Liver (tissue), 9 donors: ENCODE measurements around the gene SLC35E1. TPM values are rescaled to one million over a fixed set of nuclear protein-coding genes. Genes with fewer than 3 reads are reported as not detected.
A peak's percentile ranks its signal among the peaks of the same experiment; 100 is the strongest.

Experiments
- DNase-seq: peaks from one replicate; pipeline ENCODE4 v3.0.0-alpha.2; 2017; ENCODE audit warnings: low spot score
- H3K27ac ChIP-seq, 2 donors: one replicate each; pipeline ENCODE4 v1.7.0; 2013; ENCODE audit warnings: inconsistent platforms in 2 of 2, low read length in 2 of 2, control low read depth in 1 of 2, low read depth in 1 of 2, mild to moderate bottlenecking in 1 of 2
- H3K27me3 ChIP-seq, 4 donors: one replicate each; pipeline versions ENCODE4 v1.6.1 to v1.7.0; 2013; ENCODE audit warnings: low read length in 3 of 4, inconsistent platforms in 1 of 4, mild to moderate bottlenecking in 1 of 4, moderate library complexity in 1 of 4; ENCODE audit not compliant: control insufficient read depth in 4 of 4, insufficient read depth in 4 of 4
- H3K36me3 ChIP-seq, 4 donors: one replicate each; pipeline versions ENCODE4 v1.6.1 to v1.7.0; 2013; ENCODE audit warnings: low read length in 3 of 4, mild to moderate bottlenecking in 3 of 4, low read depth in 1 of 4, moderate library complexity in 1 of 4; ENCODE audit not compliant: control insufficient read depth in 4 of 4, insufficient read depth in 3 of 4
- H3K4me1 ChIP-seq, 4 donors: one replicate each; pipeline versions ENCODE4 v1.6.1 to v1.7.0; 2013; ENCODE audit warnings: low read length in 3 of 4, mild to moderate bottlenecking in 3 of 4, moderate library complexity in 1 of 4; ENCODE audit not compliant: control insufficient read depth in 4 of 4, insufficient read depth in 4 of 4
- H3K4me3 ChIP-seq, 3 donors: one replicate each; pipeline versions ENCODE4 v1.6.1 to v1.7.0; 2013; ENCODE audit warnings: low read length in 3 of 3, control low read depth in 1 of 3, low read depth in 1 of 3, mild to moderate bottlenecking in 1 of 3
- H3K9ac ChIP-seq, 2 donors: one replicate each; pipeline ENCODE4 v1.7.0; 2013; ENCODE audit warnings: low read length in 2 of 2, mild to moderate bottlenecking in 2 of 2, moderate library complexity in 2 of 2, control low read depth in 1 of 2, low read depth in 1 of 2
- H3K9me3 ChIP-seq, 4 donors: one replicate each; pipeline versions ENCODE4 v1.6.1 to v1.7.0; 2013; ENCODE audit warnings: low read length in 3 of 4; ENCODE audit not compliant: control insufficient read depth in 4 of 4
- FOXA2 ChIP-seq: IDR thresholded peaks from 2 replicates; pipeline ENCODE4 v1.6.1; 2016; ENCODE audit warnings: antibody characterized with exemption
- GABPA ChIP-seq, 2 donors: IDR thresholded peaks in 1 of 2; conservative IDR thresholded peaks in 1 of 2; 2 replicates each; pipeline ENCODE4 v1.6.1; 2016; ENCODE audit warnings: antibody characterized with exemption in 2 of 2, mild to moderate bottlenecking in 1 of 2, moderate library complexity in 1 of 2
- HNF4A ChIP-seq, 2 donors: conservative IDR thresholded peaks; 2 replicates each; pipeline ENCODE4 v1.6.1; 2016; ENCODE audit warnings: antibody characterized with exemption in 2 of 2, mild to moderate bottlenecking in 2 of 2
- JUND ChIP-seq, 2 donors: IDR thresholded peaks; 2 replicates each; pipeline ENCODE4 v1.6.1; 2016; ENCODE audit warnings: antibody characterized with exemption in 2 of 2
- NR2F2 ChIP-seq: IDR thresholded peaks from 2 replicates; pipeline ENCODE4 v1.6.1; 2016; ENCODE audit warnings: antibody characterized with exemption
- RAD21 ChIP-seq, 2 donors: IDR thresholded peaks; 2 replicates each; pipeline ENCODE4 v1.6.1; 2016; ENCODE audit warnings: antibody characterized with exemption in 2 of 2, mild to moderate bottlenecking in 2 of 2
- RXRA ChIP-seq, 2 donors: IDR thresholded peaks; 2 replicates each; pipeline ENCODE4 v1.6.1; 2017 to 2018; ENCODE audit warnings: antibody characterized with exemption in 2 of 2, mild to moderate bottlenecking in 1 of 2
- SP1 ChIP-seq: IDR thresholded peaks from 2 replicates; pipeline ENCODE4 v1.6.1; 2018; ENCODE audit warnings: antibody characterized with exemption, mild to moderate bottlenecking
- WGBS: extraction: QIAGEN DNeasy Blood & Tissue Kit; methylation state at CpG from one replicate; pipeline ENCODE4 v1.1.7; 2013; 5-methylcytosine and 5-hydroxymethylcytosine counted together
- polyA plus RNA-seq, 2 donors: library from polyadenylated mRNA; stranded (reverse) in 1 of 2; unstranded in 1 of 2; fragments of 200-250 nt in 1 of 2; fragments of >200 nt in 1 of 2; fragmentation: Nextera tagmentation in 1 of 2; extraction: Ambion mirVana in 1 of 2; gene quantifications; one replicate each; pipeline versions ENCODE4 v1.2.1 to v1.2.3, GENCODE V29; 2013 to 2015
- total RNA-seq, 2 donors: library from RNA; depleted of rRNA; stranded (reverse); fragments of >200 nt; gene quantifications; one replicate each; pipeline ENCODE4 v1.2.3, GENCODE V29; 2014
- TF ChIP-seq, protein P1 (sequence below): IDR thresholded peaks from 2 replicates; pipeline ENCODE4 v1.6.1; 2016; ENCODE audit warnings: antibody characterized with exemption, mild to moderate bottlenecking
- TF ChIP-seq, protein P2 (sequence below): IDR thresholded peaks from 2 replicates; pipeline ENCODE4 v1.6.1; 2016; ENCODE audit warnings: antibody characterized with exemption
- TF ChIP-seq, protein P3 (sequence below): fragments of 150-350 bp; IDR thresholded peaks from 2 replicates; pipeline ENCODE4 v1.5.1; 2017; ENCODE audit warnings: improper control_type of control experiment, low read depth, low read length; ENCODE audit not compliant: missing input control
- TF ChIP-seq, protein P4 (sequence below): IDR thresholded peaks from 2 replicates; pipeline ENCODE4 v1.6.1; 2016; ENCODE audit warnings: antibody characterized with exemption
- donor health status: healthy.
- donor health status: healthy.
- donor health status: healthy.
- donor health status: healthy.
- donor health status: healthy.

SLC35E1 gene
- total and polyA plus RNA-seq, 4 donors = 11.2 to 20.5 (median 12.1) TPM

DNA sequence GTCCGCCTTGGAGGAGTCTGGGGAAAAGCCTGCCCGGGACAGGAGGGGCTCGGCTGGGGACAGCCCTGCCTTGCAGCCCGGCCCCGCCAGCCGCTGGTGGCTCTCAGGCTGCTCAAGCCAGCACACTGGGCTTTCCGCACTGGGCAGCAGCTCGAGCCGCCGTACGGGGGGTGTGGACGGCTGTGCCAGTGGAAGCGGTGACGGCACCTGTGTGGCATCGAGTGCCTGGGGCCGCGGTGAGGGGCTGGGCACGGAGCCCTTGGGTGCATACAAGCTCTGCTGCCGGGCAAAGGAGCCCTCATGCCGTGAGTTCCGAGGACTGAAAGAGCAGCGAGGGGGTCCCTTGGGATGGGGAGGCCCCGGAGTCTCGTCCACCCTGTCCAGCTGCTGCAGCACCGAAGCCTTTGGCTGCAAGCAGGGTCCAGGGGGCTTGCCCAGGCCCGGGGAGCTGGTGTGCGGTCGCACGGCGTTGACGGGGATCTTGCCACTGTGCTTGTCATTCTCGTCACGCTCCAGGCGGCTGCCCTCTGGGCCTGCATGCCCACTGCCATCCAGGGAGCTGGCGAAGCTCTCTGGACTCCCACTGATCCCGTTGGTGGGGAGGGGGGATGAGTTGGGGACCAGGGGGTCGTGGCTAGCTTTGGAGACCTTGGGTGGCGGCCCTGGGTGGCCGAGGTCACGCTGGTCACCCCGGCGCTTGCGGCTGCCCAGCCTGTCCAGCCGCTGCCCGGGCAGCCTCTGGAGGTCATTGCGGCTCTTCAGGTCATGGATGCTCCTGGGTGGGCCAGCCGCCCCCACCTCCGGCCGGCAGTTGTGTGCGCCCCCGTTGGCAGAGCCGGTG lies 4.7 kb upstream of the SLC35E1 start:
- Histone ChIP-seq H3K27me3 (no peaks in the 10 kb centered on the region), H3K9me3 (no peaks in the 10 kb centered on the region), H3K4me3 (no peak overlapping the region), H3K36me3 (peaks cover 4 to 11% (median 7%) of the 10 kb centered on the region in 4 donors), H3K9ac (no peak overlapping the region), H3K4me1 (peaks cover 19 to 47% (median 42%) of the 10 kb centered on the region in 4 donors), H3K27ac (peak overlapping the region; percentile 67 to 75)
- no peak for DNase-seq
- WGBS = 94% methylated on average over 52 of the region's 52 CpGs
- no peak for TF ChIP-seq JUND (IDR thresholded peaks at IDR 0.05)
- TF ChIP-seq, protein P1, sequence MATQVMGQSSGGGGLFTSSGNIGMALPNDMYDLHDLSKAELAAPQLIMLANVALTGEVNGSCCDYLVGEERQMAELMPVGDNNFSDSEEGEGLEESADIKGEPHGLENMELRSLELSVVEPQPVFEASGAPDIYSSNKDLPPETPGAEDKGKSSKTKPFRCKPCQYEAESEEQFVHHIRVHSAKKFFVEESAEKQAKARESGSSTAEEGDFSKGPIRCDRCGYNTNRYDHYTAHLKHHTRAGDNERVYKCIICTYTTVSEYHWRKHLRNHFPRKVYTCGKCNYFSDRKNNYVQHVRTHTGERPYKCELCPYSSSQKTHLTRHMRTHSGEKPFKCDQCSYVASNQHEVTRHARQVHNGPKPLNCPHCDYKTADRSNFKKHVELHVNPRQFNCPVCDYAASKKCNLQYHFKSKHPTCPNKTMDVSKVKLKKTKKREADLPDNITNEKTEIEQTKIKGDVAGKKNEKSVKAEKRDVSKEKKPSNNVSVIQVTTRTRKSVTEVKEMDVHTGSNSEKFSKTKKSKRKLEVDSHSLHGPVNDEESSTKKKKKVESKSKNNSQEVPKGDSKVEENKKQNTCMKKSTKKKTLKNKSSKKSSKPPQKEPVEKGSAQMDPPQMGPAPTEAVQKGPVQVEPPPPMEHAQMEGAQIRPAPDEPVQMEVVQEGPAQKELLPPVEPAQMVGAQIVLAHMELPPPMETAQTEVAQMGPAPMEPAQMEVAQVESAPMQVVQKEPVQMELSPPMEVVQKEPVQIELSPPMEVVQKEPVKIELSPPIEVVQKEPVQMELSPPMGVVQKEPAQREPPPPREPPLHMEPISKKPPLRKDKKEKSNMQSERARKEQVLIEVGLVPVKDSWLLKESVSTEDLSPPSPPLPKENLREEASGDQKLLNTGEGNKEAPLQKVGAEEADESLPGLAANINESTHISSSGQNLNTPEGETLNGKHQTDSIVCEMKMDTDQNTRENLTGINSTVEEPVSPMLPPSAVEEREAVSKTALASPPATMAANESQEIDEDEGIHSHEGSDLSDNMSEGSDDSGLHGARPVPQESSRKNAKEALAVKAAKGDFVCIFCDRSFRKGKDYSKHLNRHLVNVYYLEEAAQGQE = no peak

DNA sequence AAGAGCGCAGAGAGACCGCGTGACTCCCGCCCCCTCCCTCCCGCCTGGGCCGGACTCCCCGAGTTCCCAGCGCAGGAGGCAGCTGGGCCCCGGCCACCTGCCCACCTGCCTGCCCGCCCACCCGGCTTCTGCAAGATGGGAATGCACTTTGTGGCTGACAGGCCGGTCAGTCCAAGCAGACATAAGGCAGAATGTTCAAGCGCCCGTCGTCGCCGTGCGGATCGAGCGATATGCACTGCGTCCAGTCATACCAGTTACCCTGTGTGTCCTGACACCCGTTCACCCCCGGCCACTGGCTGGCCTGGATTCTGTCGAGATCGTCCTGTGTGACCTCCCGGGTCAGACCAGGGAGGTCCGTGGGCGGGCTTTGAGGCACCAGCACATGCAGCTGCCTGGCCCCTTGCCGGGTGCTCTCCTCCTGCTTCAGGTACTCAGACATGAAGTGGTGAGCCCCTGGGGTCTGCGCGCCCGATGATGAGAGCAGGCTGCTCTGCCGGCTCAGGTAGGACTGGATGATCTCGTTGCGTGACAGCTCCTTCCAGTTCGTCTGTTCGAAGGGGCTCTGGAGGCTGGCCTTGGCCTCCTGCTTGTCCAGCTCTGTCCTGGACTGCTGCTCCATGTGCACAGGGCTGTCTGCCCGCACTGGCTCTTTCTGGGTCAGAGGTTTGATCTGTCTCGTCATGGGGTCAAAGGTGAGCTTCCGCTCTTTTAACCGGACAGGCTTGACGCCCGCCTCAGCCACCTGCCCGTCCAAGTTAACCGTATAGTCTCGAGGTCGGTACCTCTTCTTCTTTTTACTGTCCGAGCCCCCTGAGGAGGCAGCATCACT lies 3.9 kb upstream of the SLC35E1 start:
- TF ChIP-seq HNF4A (conservative IDR thresholded peaks at IDR 0.05) = peak; percentile 59 to 66
- TF ChIP-seq, protein P1 = peak; percentile 40
- TF ChIP-seq FOXA2 = no peak
- TF ChIP-seq, protein P2, sequence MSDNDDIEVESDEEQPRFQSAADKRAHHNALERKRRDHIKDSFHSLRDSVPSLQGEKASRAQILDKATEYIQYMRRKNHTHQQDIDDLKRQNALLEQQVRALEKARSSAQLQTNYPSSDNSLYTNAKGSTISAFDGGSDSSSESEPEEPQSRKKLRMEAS = peak; percentile 93
- TF ChIP-seq, protein P3, sequence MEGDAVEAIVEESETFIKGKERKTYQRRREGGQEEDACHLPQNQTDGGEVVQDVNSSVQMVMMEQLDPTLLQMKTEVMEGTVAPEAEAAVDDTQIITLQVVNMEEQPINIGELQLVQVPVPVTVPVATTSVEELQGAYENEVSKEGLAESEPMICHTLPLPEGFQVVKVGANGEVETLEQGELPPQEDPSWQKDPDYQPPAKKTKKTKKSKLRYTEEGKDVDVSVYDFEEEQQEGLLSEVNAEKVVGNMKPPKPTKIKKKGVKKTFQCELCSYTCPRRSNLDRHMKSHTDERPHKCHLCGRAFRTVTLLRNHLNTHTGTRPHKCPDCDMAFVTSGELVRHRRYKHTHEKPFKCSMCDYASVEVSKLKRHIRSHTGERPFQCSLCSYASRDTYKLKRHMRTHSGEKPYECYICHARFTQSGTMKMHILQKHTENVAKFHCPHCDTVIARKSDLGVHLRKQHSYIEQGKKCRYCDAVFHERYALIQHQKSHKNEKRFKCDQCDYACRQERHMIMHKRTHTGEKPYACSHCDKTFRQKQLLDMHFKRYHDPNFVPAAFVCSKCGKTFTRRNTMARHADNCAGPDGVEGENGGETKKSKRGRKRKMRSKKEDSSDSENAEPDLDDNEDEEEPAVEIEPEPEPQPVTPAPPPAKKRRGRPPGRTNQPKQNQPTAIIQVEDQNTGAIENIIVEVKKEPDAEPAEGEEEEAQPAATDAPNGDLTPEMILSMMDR = no peak
- peak; percentile 79 for TF ChIP-seq SP1
- TF ChIP-seq RXRA (IDR thresholded peaks at IDR 0.05) = peak; percentile 74 to 75
- TF ChIP-seq NR2F2 = peak; percentile 79
- peak in 1 of 2 donors; percentile 73 for TF ChIP-seq GABPA (IDR thresholded peaks at IDR 0.05 in 1 of 2, conservative IDR thresholded peaks at IDR 0.05 in 1 of 2)
- TF ChIP-seq, protein P4, sequence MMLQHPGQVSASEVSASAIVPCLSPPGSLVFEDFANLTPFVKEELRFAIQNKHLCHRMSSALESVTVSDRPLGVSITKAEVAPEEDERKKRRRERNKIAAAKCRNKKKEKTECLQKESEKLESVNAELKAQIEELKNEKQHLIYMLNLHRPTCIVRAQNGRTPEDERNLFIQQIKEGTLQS = no peak
- TF ChIP-seq RAD21 (IDR thresholded peaks at IDR 0.05) = peak in 1 of 2 donors; percentile 44
- Histone ChIP-seq H3K36me3 (peaks cover 4 to 11% (median 7%) of the 10 kb centered on the region in 4 donors), H3K4me3 (no peak overlapping the region), H3K27me3 (no peaks in the 10 kb centered on the region), H3K9ac (no peak overlapping the region), H3K9me3 (no peaks in the 10 kb centered on the region), H3K4me1 (peaks cover 23 to 53% (median 47%) of the 10 kb centered on the region in 4 donors), H3K27ac (peak overlapping the region; percentile 67 to 75)
- 62% methylated on average over 48 of the region's 48 CpGs for WGBS
- DNase-seq = no peak
